ENCODE measurements around the gene LDLRAD4.
"Not testable (repeated sequence)": the region's sequence is repeated elsewhere in the genome, so short reads cannot be mapped to it uniquely, and the experiment has no call there.

LDLRAD4 gene

DNA sequence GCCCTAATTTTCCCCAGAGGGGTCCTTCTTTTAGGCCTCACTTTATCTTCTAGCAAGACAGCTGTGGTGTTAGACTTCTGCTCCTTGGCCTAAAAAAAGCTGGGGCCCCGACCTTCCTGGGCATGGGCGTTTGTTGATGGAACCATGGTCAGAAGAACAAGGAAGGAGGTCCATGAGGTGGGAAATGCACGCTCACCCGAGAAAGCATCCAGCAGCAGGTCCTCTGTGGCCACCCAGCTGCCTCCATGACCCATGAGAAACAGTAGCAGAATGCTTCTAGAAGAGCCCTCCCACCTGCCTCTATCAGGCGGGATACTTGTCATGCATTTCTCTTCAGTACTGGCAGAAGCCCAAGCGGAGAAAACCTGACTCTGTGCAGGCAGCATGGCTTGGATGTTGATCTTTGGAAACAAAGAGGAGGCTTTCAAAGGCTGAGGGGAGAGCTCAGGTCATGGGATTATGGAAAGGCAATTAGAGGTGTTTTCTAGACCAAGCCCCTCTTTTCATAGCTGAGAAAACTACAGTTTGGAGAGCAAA is 258.7 kb downstream of the LDLRAD4 start:
- DNase-seq: no peak

DNA sequence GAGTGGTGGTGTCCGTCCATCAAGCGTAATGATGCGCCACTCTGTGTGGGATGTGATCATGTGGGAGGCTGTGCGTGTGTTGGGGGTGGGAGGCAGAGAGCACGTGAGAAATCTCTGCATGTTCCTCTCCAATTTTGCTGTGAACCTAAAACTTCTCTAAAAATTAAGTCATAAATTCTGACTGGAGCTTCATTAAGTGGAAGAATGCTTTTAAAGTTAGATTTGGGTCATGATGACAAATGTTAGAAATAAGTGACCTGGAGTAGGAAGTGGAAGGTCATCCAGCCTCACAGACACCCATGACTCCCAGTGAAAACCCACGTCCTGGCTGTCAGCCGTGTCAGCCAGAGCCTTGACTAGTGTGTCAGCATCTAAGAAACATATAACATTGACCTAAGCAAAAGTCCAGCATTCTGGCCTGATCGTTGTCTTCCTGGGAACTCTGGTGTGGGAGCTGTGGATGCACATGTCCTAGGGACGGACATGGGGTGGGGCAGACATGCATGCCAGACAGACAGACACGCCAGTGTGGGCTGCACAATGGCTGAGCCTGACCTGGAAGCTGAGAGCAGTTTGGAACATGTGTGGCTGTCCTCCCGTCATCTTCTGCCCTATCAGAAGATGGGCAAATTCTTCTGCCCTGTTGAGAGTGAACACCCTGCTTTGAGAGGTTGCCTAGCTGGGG is 262.2 kb downstream of the LDLRAD4 start:
- no peak for DNase-seq

DNA sequence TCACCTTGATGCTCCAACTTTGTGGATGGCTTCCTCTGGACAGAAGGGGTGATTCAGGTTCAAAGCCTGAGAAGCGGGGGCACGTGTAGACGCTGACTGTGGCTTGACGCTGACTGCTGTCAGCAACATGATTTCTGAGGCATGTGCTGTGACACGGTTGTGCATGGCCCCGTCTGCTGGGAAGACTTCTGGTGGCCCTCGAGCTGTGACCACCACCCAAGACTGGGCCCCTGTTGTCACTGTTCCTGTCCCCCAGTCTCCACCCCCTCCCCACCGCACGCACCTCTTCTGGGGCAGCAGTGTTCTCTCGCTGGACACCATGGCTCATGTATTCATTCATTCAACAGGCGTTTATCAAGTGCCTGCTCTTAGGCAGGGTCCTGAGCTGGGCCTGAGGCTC is 262.8 kb downstream of the LDLRAD4 start:
- DNase-seq: no peak

DNA sequence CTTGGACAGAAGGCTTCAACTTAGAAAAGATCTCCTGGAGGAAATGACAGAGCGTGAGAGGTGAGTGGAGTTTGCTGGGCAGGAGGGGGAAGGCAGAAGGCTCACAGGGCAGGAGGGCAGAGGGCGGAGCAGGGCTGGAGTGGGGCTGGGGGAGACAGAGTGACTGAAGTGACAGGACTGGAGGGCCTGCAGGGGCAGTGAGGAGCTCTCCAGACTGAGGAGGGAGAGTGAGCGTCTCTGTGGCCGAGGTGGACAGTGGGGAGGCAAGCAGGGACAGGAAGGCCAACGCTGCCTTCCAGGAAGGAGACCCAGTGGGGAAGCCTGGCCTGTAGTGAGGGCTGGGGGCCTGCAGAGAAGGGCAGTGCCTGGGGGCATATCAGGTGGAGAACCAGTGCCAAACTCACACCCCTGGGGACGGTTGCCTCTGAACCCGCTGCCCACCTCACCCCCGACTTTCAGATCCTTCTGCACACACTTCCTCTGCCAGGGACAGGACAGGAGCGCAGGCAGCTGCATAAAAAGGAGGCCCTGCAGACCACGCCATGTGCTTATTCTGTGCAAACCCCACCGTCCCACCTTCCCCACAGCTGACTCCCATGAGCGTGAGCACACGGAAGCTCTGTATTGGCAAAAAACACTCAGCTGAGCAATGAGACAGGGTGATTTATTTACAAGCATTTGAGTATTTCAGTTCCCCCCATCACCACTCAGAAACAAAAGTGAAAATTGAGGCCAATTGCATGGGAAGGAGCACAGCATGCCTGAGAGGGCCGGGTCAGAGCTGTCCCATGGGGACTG is 263.5 kb downstream of the LDLRAD4 start:
- DNase-seq: no peak

DNA sequence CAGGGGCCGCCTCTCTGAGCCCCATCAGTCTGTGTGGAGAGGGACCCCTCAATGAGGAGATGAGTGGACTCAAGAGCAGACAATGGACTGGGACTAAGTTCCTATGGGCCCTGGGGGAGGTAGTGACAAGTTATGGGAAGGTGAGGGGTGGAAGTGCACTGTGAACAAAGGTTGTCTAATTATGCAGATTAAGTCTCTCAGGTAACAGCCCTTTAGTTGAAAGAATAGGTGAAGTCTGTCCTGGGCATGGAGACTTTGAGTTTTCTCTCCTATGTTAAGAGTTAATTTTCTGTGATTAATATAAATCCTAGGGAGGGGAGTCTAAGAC is 264.0 kb downstream of the LDLRAD4 start:
- DNase-seq: no peak

DNA sequence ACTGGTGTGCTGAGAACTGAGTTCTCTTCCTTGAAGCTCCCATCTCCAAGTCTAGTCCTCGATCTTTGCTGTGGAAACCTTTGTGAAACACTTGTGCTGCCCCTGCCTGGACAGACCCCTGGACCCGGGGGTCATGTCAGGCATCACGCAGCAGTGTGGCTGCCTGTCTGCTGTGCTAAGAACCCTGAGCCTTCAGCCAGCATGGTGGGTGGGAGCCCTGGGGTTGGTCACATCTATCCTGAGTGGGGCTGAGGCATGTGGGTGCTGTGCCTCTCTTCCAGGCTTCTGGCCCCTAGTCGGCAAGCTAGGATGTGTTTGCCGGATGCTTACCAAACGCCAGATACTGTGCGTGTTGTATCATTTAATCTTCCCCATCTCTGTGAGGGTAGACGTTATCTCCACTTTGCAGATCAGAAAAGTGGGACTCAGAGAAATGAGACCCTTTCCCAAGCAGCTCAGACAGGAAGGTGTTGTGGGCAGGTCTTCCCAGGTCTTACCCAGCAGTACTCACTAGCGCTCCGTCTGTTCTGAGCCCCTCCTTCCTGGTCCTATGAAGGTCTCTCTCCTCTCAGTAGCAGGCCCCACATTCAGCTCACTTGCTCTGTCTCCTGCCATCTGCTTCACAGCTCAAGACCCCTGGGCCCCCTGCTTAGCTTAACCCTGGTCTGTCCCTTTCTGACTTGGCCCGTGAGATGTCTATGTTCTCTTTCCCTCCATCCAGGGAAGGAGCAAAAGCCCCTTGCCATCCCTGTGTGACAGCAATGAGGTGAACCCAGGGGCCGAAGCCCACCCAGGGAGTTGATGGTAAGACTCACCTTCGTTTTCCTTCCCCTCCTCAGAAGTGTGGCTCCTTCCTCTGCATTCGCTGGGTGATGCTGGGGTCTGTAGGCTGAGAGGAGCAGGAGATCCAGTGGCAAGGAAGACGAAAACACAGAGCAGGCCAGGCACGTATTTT is 265.0 kb downstream of the LDLRAD4 start:
- no peak for DNase-seq

DNA sequence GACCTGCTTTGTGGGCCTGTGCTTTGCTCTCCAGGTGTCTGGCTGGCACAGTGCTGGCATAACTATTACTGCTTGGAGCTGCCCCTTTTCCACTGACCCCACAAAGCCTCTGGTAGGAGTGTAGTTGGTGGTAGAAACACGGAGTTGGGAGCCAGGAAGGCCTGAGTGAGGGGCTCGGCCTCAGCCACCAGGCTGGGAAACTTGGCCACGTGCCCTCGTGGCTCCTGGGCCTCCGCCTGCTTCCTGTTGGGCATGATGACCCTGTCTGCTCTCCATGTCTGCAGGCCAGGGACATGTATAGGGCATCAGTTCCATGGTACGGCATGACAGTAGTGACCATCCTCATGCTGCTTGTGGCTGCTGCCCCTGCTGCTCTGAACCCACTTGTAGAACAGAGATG is 266.6 kb downstream of the LDLRAD4 start:
- DNase-seq: no peak

DNA sequence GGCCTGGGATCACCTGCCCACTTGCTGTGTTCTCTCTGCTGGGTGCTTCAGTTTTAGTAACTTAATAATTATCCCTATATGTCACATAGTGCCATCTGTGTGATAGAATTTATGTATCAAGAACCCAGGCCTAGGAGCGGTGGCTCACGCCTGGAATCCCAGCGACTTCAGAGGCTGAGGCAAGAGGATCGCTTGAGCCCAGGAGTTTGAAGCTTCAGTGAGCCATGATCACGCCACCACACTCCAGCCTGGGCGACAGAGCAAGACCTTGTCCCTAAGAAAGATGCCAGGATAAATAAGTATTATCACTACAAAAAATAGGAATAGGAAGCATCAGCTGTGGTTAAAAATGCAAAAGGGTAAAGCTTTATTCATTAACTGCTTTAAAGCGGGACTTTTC is 267.0 kb downstream of the LDLRAD4 start:
- no peak for DNase-seq

DNA sequence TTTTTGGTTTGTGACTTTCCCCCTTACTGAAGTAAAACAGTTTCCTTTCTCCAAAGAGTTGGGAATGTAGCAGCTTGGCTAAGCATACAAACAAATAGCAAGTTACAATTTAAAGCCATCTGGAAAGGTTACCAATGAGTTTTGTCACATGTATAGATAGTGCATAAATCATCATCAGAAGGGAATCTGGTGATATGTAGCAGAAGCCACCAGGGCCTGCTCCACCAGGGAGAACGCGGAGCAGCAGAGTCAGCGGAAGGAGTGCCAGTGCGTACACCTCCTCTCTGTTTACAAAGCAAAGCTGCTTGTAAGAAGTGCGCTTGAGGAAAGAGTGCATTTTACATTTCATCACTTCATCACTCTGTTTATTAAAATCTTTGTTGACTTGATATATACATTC is 267.7 kb downstream of the LDLRAD4 start:
- DNase-seq: no peak

DNA sequence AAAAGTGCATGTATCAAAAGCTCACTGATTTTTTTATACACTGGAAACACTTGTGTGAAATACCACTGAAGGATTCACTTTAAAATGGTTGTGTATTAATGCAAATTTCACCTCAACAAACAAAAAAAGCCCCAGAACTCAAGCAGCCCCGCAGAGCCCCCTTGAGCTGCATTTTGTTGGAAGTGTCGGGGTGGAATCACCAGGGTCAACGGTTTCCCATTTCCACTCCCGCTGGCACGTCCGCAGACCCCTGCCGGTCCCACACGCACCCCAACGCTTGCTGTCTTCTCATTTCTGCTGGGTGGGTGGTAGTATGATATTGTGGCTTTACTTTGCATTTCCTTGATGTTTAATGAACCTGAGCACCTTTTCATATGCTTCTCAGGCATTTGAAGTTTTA is 268.1 kb downstream of the LDLRAD4 start:
- DNase-seq: no peak

DNA sequence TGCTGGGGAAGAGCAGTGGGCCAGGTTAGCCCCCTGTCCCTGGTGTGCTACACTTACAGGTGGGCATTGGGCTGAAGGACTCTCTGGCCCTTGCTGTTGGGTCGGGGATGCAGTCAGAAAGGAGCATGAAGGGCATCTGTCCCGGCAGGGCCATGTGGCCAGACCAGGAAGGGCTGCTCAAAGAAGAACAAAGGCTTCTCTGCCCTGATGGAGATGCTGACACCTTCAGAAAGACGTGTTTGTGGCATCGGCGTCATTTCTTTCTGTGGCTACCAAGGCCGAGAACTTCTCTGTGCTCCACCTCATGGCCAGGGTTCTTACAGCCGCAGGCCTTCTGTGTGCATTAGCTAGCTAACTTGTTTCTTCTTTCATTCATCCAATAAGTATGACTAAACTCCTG is 268.7 kb downstream of the LDLRAD4 start:
- DNase-seq: no peak

DNA sequence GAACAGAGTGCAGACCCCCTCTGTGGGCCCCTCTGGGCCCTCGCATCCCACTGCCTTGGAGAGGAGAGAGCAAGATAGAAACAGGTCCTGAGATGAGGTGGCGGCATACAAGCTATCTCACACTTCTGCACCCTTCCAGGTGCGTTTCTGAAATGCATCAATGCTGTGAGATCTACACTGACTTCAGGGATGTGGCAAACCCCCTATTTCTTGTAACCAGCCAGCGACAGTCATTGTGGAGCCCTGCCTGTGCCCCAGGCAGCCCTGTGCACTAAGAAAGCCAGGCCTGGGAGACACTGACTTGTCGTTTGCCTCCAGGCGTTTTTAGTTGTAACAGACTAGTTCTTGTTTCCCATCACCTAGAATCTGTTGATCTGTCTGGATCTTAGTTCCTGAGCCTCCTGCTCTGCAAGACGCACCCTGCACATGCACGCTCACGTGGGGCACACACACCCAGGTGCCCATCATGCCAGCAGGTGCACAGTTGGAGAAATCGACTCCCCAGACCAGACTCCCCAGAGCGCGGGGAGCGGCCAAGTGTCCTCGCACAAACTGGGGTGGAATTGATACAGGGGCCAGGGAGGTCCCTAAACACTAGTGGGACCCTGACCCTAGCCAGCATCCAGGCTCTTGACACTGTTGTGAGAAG is 269.8 kb downstream of the LDLRAD4 start:
- no peak for DNase-seq

DNA sequence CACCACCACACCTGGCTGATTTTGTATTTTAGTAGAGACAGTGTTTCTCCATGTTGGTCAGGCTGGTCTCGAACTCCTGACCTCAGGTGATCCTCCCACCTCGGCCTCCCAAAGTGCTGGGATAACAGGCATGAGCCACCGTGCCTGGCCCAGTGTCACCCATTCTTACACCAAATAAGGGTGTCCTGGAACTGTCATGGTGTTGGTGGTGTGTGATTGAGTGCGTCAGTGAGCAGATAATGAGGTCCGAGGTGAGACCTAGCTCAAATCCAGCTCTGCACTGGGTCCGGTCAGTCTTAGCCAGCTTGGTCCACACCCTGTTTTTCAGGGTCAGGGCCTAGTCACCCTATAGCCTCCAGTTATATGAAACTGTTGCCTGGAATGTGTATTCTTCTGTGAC is 270.7 kb downstream of the LDLRAD4 start:
- not testable (repeated sequence) for DNase-seq

DNA sequence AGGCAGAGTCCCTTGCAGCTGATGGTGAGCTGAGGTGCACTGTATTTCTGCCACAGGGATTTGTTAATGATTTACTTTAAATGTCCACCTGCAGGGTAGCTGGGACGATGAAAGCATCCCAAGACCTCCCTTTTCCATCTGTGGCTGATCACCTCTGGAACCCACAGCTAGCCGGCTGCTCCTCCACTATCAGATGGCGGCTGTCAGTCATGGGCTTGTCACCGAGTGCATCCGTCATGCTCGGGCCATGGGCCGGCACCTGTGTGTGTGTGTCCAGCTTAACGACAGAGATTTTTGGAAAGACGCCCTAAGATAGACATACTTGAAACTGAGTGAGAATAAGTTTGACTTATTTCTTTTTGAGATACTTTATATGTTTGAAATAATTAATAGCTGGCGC is 272.6 kb downstream of the LDLRAD4 start:
- DNase-seq: no peak

DNA sequence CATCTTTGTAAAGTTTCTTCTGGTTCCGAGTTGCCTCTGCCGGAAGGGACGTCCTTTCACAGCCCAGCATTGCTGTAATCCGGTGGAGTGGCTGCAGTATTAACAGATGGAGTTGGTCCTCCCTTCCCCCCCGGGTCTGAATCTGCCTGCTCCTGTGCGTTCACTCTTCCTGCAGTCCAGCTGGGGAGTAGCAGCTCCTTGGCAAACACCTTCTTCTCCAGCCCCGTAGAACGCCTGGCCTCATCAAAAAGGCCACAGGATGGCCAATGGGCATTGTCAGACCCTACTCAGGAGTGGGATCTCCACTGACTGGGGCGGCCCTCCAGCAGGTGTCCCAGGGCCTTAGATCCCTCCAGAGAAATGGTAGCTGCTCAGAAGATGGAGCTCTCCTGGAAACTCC is 273.8 kb downstream of the LDLRAD4 start:
- no peak for DNase-seq

DNA sequence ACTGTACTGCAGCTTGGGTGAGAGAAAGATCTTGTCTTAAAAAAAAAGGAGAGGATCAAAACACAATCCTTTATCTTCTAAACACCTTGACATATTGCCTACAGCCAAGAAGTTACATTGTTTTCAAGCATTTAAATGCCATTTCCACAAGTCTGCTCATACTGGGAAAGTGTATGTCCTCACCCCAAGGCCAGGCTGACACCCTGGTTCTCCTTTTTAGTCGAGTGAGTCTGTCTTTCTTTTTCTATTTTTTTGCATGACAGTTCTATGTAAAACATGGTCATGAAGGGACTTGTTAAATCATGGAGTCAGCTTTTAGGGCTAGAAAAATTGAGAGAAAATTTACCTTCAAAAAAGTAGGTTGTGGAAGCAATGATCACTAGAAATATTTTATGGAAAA is 274.5 kb downstream of the LDLRAD4 start:
- no peak for DNase-seq

DNA sequence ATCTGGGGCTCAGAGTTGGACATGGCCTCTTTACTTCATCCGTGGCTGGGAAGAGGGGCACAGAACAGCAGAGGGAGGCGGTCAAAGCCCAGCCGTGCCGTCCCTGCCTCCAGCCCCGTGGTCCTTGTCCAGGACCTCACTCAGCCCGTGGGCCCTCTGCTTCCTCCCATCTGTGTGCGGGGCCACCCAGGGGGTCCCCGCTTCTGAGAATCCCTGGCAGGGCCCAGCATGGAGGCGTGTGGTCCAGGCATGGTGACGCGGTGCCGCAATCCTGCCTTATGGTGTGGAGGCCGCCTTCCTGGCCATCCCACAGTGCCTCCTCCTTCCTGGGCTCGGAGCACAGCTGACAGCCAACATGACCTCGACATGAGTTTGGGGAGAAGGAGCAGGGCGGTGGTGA is 275.2 kb downstream of the LDLRAD4 start:
- DNase-seq: no peak

DNA sequence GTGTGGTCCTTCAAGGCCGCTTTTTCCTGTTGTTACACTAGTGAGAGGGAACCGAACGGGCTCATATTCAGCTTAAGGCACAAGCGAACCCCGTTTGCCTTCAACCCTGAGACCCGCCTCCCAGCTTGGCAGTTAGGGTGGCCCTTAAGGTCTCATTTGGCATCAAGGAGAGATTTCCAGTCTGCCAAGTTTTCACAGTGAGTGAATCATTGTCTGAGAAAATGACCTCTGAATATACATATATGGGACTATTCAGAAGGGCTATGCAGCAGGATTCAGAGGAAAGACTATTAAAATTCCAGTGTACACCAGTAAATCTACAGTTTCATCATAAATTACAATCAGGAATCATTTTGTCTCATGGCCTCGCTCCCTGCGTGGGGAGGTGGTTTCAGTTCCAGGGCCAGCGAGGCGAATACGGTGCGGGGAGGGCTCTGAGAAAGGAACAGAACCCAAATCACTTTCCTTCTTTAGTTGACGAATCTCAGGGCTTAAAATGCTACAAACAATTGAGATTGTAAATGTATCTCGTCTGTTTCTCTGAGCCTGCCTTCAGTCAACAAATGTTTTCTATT is 276.4 kb downstream of the LDLRAD4 start:
- no peak for DNase-seq

DNA sequence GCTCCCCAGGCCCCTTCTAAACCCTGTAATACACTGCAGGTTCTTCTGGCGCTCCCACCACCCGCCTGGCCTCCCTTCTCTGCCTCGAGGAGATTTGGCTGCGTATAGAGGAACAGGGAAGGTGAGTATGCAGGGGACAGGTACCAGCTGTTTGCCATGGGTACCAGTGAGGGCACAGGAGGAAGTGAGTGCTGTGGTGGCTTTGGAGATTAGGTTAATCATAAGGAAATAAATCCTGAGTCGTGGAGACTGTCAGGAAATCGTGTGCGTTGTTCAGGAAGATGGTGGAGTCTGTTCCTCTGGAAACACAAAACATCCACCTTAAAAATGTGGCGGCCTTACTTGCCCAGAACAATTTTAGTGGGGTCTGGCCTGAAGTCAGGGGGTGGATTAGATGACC is 277.4 kb downstream of the LDLRAD4 start:
- no peak for DNase-seq

DNA sequence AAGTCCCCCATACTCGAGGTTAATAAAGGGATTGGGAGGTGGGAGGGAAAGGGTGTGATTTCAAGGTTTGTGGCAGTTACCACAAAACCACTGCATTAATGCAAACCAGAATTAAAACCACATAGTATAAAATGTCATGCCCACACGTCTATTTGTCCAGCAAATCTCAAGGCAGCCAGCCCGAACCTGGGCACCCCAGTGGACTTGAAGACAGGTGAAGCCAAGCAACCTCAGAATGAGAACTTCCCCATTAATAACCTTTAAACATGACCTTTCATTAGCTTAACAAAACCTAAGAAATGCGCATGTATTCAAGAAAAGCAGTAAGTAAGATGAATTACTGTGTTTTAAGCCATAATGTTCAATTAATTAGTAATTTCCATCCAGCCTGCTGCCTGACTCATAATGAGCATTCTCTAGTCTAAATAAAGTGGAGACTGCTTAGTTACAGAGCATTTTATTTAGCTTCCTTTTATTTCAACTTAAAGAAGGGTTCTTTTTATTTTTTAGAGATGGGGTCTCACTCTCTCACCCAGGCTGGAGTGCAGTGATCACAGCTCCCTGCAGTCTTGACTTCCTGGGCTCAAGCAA is 278.2 kb downstream of the LDLRAD4 start:
- no peak for DNase-seq

DNA sequence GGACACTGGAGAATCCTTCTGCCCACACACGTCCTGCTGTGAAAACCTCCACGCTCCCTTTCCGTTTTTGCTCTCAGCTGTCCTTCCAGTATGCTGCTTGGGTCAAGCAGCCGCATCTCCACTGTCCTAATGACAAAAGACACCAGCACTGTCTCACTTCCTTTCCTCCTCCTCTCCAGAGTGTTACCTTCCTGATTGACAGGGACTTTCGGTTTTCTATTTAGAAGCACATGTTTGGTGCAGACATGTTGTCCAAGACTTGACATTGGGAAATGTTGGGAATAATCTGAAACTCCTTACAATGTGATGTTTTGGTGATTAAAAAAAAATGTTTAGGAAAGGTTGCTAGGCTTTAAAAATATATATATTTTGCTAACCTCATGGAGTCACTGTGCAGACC is 281.2 kb downstream of the LDLRAD4 start:
- no peak for DNase-seq

DNA sequence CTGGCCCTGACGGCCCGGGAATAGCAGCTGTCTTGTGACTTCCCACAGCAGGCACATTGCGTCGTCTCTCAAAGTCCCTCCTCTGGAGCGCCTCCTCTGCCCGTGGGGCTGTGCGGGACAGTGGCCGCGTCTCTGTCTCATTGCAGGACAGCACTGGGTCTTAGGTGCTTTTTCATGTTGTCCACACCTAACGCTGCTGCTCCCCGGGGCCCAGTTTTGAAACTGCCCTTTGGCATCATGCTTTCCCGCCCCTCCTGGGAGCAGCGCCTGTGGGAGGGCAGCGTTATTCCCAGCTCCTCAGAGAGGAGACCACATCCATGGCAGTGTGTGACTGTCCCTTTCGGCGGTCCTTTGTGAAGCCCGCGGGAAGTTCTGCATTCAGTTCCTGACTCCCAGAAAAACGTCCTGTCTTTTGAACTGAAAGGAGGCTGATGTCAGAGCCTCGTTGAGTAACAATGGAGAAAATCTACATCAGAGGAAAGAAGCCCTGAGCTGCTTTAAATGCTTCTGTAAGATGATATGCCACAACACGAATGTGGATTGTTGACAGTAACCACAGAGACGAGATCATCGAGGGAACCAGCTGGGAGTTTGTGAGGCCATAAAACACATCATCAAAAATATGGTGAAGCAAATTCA is 281.8 kb downstream of the LDLRAD4 start:
- no peak for DNase-seq

All from stimulated activated CD4-positive, alpha-beta T cell treated with anti-CD3 and anti-CD28 coated beads, Interleukin-2, amount 100 ng/mL, for 48 hours (primary cell).